Ectodermal cell (in vitro differentiated cells): Measurements from ENCODE around the gene GH1.
"Not testable (repeated sequence)": the region's sequence is repeated elsewhere in the genome, so short reads cannot be mapped to it uniquely, and the experiment has no call there.

ENCODE experiments used
- H3K27ac ChIP-seq: 2 replicates; pipeline ENCODE4 v1.7.0; 2013; ENCODE audit warnings: mild to moderate bottlenecking, low read depth, low read length; ENCODE audit not compliant: insufficient read depth, poor library complexity, severe bottlenecking
- H3K27me3 ChIP-seq: 2 replicates; pipeline ENCODE4 v1.7.0; 2013; ENCODE audit warnings: mild to moderate bottlenecking, low read length; ENCODE audit not compliant: insufficient read depth, control insufficient read depth, poor library complexity, severe bottlenecking
- H3K36me3 ChIP-seq: one replicate; pipeline ENCODE4 v1.7.0; 2013; ENCODE audit warnings: low read length; ENCODE audit not compliant: control insufficient read depth, insufficient read depth
- H3K4me1 ChIP-seq: one replicate; pipeline ENCODE4 v1.7.0; 2013; ENCODE audit warnings: low read length; ENCODE audit not compliant: control insufficient read depth, insufficient read depth
- H3K4me3 ChIP-seq: 2 replicates; pipeline ENCODE4 v1.7.0; 2013; ENCODE audit warnings: low read depth, low read length, control low read depth; ENCODE audit not compliant: insufficient read depth
- H3K9me3 ChIP-seq: 2 replicates; pipeline ENCODE4 v1.7.0; 2013; ENCODE audit warnings: mild to moderate bottlenecking, low read length, moderate library complexity; ENCODE audit not compliant: control insufficient read depth
- WGBS, 2 experiments: methylation state at CpG; one replicate each; pipeline ENCODE4 v1.1.7; 2013; ENCODE audit warnings: missing lambda C conversion rate in 2 of 2; 5-methylcytosine and 5-hydroxymethylcytosine counted together

The GH1 gene

DNA sequence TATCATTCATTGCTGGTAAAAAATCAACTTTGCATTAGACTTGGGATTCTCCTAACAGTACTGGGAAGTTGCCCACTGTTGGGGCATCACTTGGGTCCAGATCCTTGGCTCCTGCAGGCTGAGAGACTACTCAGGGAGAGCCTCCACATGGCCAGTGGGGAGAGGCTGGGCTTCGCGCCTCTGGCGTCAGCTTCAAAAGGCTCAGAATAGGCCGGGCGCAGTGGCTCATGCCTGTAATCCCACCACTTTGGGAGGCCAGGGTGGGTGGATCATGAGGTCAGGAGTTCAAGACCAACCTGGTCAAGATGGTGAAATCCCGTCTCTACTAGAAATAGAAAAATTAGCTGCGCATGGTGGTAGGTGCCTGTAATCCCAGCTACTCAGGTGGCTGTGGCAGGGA lies 4.2 kb downstream of the GH1 start:
- no peak overlapping the region for H3K27ac ChIP-seq
- WGBS, 2 experiments = 86 to 94% methylated on average over 7 of the region's 7 CpGs
- H3K27me3 ChIP-seq = no peaks in the 10 kb centered on the region
- no peaks in the 10 kb centered on the region for H3K4me1 ChIP-seq
- H3K36me3 ChIP-seq = no peaks in the 10 kb centered on the region
- no peaks in the 10 kb centered on the region for H3K9me3 ChIP-seq
- H3K4me3 ChIP-seq = no peak overlapping the region

DNA sequence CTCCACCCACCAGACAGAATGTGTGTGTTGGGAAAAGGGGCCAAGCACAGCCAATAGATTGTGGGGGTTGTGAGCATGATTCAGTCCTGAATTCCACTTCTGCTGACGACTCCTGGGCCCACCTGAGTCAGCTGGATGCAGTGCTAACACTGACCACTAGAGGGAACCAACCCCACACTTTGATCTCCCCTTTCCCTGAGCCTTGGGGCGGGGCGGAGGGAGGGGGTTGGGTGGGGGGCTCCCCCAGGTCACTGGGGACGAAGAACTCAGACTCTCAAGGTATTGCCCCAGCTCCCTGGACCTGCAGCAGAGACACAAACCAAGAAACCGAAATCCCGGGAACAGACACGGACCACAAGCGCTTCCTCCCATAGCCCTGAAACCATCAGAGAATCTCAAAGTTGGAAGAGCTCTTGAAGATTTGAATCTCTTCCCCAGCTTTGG lies 7.0 kb downstream of the GH1 start:
- 46% methylated on average over 8 of the region's 8 CpGs for WGBS, 2 experiments
- Histone ChIP-seq H3K27ac (no peak overlapping the region), H3K9me3 (no peaks in the 10 kb centered on the region)

DNA sequence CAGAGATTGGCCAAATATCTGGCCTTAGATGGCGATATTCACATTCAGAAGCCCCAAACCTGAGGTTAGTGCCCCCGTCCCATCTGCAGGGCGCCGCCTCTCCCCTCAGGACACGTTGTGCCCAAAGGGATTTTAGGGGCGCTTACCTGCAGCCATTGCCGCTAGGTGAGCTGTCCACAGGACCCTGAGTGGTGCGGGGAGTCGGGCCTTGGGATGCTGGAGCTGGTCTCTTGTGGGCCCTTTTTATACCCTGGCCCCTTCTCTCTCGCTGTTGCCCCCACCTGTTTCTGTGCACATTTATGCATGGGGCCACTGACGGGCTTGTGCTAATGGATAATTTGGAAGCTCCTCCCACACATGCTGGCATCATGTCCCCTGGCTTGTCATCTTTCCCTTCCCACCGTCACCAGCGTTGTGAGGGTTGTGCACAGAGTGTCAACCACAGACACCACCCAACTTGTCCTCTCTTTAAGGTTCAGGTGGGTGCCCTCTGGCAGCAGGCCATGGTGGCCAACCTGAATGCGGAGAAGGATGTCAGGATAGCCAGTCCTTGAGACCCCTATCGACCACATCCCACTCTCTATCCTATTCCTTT lies 7.5 kb downstream of the GH1 start, which contains the start of gene CSHL1:
TSS of gene CSHL1 (minus strand) at position 218 of the 595 bp plus-strand sequence. CDS start at position 156, 62 bp downstream.
- no peak within 1 kb of the TSS for H3K27ac ChIP-seq
- no peak within 1 kb of the TSS for H3K4me3 ChIP-seq
- no peaks in the 10 kb centered on the region for H3K4me1 ChIP-seq
- no peaks in the 10 kb centered on the region for H3K27me3 ChIP-seq
- 79 to 87% methylated on average over 13 to 15 of the region's 15 CpGs for WGBS, 2 experiments
- H3K9me3 ChIP-seq = no peaks in the 10 kb centered on the region
- H3K36me3 ChIP-seq = no peaks in the 10 kb centered on the region

More for the DNA sequence above, 7.0 kb downstream of the GH1 start:
- Histone ChIP-seq H3K4me3 (no peak overlapping the region), H3K36me3 (no peaks in the 10 kb centered on the region), H3K4me1 (no peaks in the 10 kb centered on the region), H3K27me3 (no peaks in the 10 kb centered on the region)

DNA sequence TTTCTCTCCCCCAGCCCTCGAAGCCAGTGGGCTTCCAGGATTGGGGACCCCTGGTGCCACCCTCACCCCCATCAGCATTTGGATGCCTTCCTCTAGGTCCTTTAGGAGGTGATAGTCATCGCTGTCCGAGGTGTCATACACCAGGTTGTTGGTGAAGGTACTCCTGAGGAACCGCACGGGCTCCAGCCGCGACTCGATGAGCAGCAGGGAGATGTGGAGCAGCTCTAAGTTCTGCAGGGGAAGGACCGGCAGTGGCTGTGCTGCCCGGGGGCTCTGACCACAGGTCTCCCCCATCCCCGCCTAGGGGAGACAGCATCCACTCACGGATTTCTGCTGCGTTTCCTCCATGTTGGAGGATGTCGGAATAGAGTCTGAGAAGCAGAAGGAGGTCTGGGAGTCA lies 8.5 kb downstream of the GH1 start:
- Histone ChIP-seq H3K27ac (no peak overlapping the region), H3K4me3 (no peak overlapping the region), H3K9me3 (no peaks in the 10 kb centered on the region), H3K4me1 (no peaks in the 10 kb centered on the region), H3K27me3 (no peaks in the 10 kb centered on the region), H3K36me3 (no peaks in the 10 kb centered on the region)
- 85 to 86% methylated on average over 14 of the region's 14 CpGs for WGBS, 2 experiments

DNA sequence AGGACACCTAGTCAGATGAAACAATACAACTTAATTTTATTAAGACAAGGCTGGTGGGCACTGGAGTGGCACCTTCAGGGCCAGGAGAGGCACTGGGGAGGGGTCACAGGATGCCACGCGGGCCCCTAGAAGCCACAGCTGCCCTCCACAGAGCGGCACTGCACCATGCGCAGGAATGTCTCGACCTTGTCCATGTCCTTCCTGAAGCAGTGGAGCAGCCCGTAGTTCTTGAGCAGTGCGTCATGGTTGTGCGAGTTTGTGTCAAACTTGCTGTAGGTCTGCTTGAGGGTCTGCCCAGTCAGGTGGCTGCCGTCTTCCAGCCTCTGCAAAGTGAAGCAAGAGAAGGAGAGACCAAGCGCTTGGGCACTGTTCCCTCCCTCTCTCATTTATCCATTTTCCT lies 9.1 kb downstream of the GH1 start:
- H3K27ac ChIP-seq, H3K4me3 ChIP-seq, H3K4me1 ChIP-seq, H3K9me3 ChIP-seq, H3K36me3 ChIP-seq, H3K27me3 ChIP-seq: not testable (repeated sequence)
- 94 to 95% methylated on average over 9 to 10 of the region's 10 CpGs for WGBS, 2 experiments

DNA sequence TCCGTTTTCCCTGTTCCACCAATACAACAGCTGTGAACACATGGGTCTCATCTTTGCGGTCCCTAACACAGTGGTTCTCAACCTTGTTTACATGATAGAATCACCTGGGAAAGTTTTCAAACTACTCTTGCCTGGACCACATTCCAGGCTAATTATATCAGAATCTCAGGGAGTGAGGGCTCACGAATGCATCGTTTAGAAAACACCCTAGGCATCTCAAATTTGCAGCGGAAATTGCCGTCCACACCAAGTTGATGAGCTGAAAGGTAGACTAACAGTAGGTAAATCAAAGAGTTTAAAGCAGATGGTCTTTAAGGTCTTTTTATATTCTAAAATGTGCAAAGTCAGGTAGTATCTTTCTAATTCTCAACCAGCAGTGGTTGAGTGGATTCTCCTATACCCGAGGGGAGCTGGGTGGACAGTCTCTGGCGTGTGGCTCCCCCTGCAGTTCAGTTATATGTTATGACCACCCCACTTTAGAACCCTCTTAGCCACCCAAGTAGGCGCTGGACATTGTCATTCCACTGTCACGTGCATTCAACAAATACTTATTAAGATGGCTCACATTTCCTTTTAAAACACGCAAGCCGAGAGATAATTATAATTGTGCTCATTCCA lies 11.4 kb downstream of the GH1 start:
- not testable (repeated sequence) for H3K27ac ChIP-seq
- WGBS, 2 experiments = 77 to 90% methylated on average over 6 to 9 of the region's 12 CpGs

DNA sequence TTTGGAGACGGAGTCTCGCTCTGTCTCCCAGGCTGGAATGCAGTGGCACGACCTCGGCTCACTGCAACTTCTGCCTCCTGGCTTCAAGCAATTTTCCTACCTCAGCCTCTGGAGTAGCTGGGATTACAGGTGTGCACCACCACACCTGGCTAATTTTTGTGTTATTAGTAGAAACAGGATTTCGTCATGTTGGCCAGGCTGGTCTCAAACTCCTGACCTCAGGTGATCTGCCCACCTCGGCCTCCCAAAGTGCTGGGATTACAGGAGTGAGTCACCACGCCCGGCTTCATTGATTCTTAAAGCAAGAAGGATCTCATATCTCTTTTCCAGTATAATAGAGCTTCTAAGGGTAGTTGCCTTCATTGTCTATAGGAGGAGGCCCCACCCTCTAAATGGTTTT lies 13.8 kb downstream of the GH1 start:
- H3K9me3 ChIP-seq, H3K27ac ChIP-seq, H3K27me3 ChIP-seq, H3K4me3 ChIP-seq, H3K4me1 ChIP-seq, H3K36me3 ChIP-seq: not testable (repeated sequence)
- WGBS, 2 experiments = 88 to 90% methylated on average over 8 of the region's 8 CpGs

More for the DNA sequence above, 11.4 kb downstream of the GH1 start:
- H3K27me3 ChIP-seq, H3K36me3 ChIP-seq, H3K4me1 ChIP-seq, H3K9me3 ChIP-seq, H3K4me3 ChIP-seq: not testable (repeated sequence)

- 54 to 56% methylated on average over 5 of the region's 5 CpGs for WGBS, 2 experiments
- H3K4me1 ChIP-seq, H3K27ac ChIP-seq, H3K36me3 ChIP-seq, H3K9me3 ChIP-seq, H3K4me3 ChIP-seq, H3K27me3 ChIP-seq: not testable (repeated sequence)
Measured at GRCh38 chr17:63903787-63904201, 14.8 kb downstream of the GH1 start.

- not testable (repeated sequence) for H3K27ac ChIP-seq, H3K9me3 ChIP-seq, H3K27me3 ChIP-seq, H3K36me3 ChIP-seq, H3K4me3 ChIP-seq, H3K4me1 ChIP-seq
- 92% methylated on average over 2 of the region's 2 CpGs for WGBS, 2 experiments
Measured at GRCh38 chr17:63901971-63902370, 16.7 kb downstream of the GH1 start.

GRCh38 chr17:63898899-63899798 lies 19.5 kb downstream of the GH1 start:
- WGBS, 2 experiments = 91 to 94% methylated on average over 6 of the region's 6 CpGs
- not testable (repeated sequence) for H3K4me1 ChIP-seq, H3K27ac ChIP-seq, H3K36me3 ChIP-seq, H3K4me3 ChIP-seq, H3K9me3 ChIP-seq, H3K27me3 ChIP-seq
